Smooth muscle cell (in vitro differentiated cells): ENCODE results near the gene SMS. TPM values are rescaled to one million over a fixed set of nuclear protein-coding genes. Genes with fewer than 3 reads are reported as not detected.

Source experiments
- DNase-seq: peaks from one replicate; lab custom pipeline; 2025; ENCODE audit not compliant: unreplicated experiment; lab: John Stamatoyannopoulos, UW
- H2AFZ ChIP-seq: fragments of 200-600 bp; sonication (generic); 2 replicates; pipeline ENCODE4 v1.6.0; 2016; ENCODE audit warnings: antibody characterized with exemption, low read depth, mild to moderate bottlenecking
- H3F3A ChIP-seq: fragments of 200-600 bp; sonication (generic); 2 replicates; pipeline ENCODE4 v1.6.0; 2017; ENCODE audit warnings: antibody characterized with exemption, low read depth
- H3K27ac ChIP-seq: fragments of 200-600 bp; sonication (generic); 2 replicates; pipeline ENCODE4 v1.5.1; 2016; ENCODE audit warnings: low read depth, mild to moderate bottlenecking
- H3K27me3 ChIP-seq: fragments of 200-600 bp; sonication (generic); 2 replicates; pipeline ENCODE4 v1.6.1; 2016; ENCODE audit warnings: low read depth, mild to moderate bottlenecking
- H3K36me3 ChIP-seq: fragments of 200-600 bp; sonication (generic); 2 replicates; pipeline ENCODE4 v1.5.1; 2016; ENCODE audit warnings: low read depth
- H3K4me1 ChIP-seq: fragments of 200-600 bp; sonication (generic); 2 replicates; pipeline ENCODE4 v1.5.1; 2016; ENCODE audit warnings: low read depth
- H3K4me2 ChIP-seq: fragments of 200-600 bp; sonication (generic); 2 replicates; pipeline ENCODE4 v1.6.0; 2016; ENCODE audit warnings: mild to moderate bottlenecking
- H3K4me3 ChIP-seq: fragments of 200-600 bp; sonication (generic); 2 replicates; pipeline ENCODE4 v1.5.1; 2016; ENCODE audit warnings: mild to moderate bottlenecking
- H3K79me2 ChIP-seq: fragments of 200-600 bp; sonication (generic); 2 replicates; pipeline ENCODE4 v1.6.0; 2016; ENCODE audit warnings: low read depth, mild to moderate bottlenecking
- H3K9ac ChIP-seq: fragments of 200-600 bp; sonication (generic); 2 replicates; pipeline ENCODE4 v1.6.0; 2016; ENCODE audit warnings: low read depth
- H3K9me3 ChIP-seq: fragments of 200-600 bp; sonication (generic); replicated peaks from 2 replicates; pipeline ENCODE4 v1.5.1; 2016; ENCODE audit warnings: low read depth
- H4K20me1 ChIP-seq: fragments of 200-600 bp; sonication (generic); 2 replicates; pipeline ENCODE4 v1.6.0; 2016; ENCODE audit warnings: low read depth
- CTCF ChIP-seq: fragments of 200-600 bp; sonication (generic); IDR thresholded peaks from 2 replicates; pipeline ENCODE4 v1.5.1; 2017; ENCODE audit warnings: borderline replicate concordance, mild to moderate bottlenecking, antibody characterized with exemption; ENCODE audit not compliant: insufficient read depth, poor library complexity, severe bottlenecking
- WGBS: methylation state at CpG from one replicate; pipeline ENCODE4 v1.1.7; 2016; ENCODE audit warnings: low lambda C conversion rate; 5-methylcytosine and 5-hydroxymethylcytosine counted together
- polyA plus RNA-seq: library from polyadenylated mRNA; unstranded; fragments of >200 nt; fragmentation: Nextera tagmentation; extraction: Ambion mirVana; gene quantifications from 2 replicates; pipeline ENCODE4 v1.2.1, GENCODE V29; 2016
- total RNA-seq: library from RNA; depleted of rRNA; stranded (reverse); fragments of >200 nt; gene quantifications from 2 replicates; pipeline ENCODE4 v1.2.3, GENCODE V29; 2014

The SMS gene
- total and polyA plus RNA-seq, 2 experiments from 2014 or later, result 37.2 to 46.7 TPM

- no peak overlapping the region for H3K4me3 ChIP-seq
- TF ChIP-seq CTCF, result no peak
- H3K79me2 ChIP-seq, result peaks cover 57% of the 10 kb centered on the region
- peaks cover 54% of the 10 kb centered on the region for H4K20me1 ChIP-seq
- H3K36me3 ChIP-seq, result no peaks in the 10 kb centered on the region
- H3F3A ChIP-seq, result no peaks in the 10 kb centered on the region
- H3K4me2 ChIP-seq, result no peak overlapping the region
- no peaks in the 10 kb centered on the region for H3K27me3 ChIP-seq
- H3K9me3 ChIP-seq, result no peaks in the 10 kb centered on the region
- no peaks in the 10 kb centered on the region for H3K4me1 ChIP-seq
- H3K27ac ChIP-seq, result no peak overlapping the region
- H3K9ac ChIP-seq, result no peak overlapping the region
- no peak for DNase-seq
- H2AFZ ChIP-seq, result no peak overlapping the region
- 79% methylated on average over 8 of the region's 8 CpGs for WGBS
Measured at GRCh38 chrX:21963731-21964405, 23.4 kb downstream of the SMS start.

GRCh38 chrX:21966866-21967265 lies 26.4 kb downstream of the SMS start:
- Histone ChIP-seq H3K4me1 (no peaks in the 10 kb centered on the region), H2AFZ (no peak overlapping the region), H3K36me3 (no peaks in the 10 kb centered on the region), H3K27ac (no peak overlapping the region), H3K9ac (no peak overlapping the region), H3K9me3 (no peaks in the 10 kb centered on the region), H4K20me1 (peaks cover 34% of the 10 kb centered on the region), H3K4me2 (no peak overlapping the region), H3K79me2 (peaks cover 35% of the 10 kb centered on the region), H3F3A (no peaks in the 10 kb centered on the region), H3K27me3 (no peaks in the 10 kb centered on the region), H3K4me3 (no peak overlapping the region)
- TF ChIP-seq CTCF, result no peak
- WGBS, result 91% methylated on average over 9 of the region's 9 CpGs
- DNase-seq, result no peak

- no peak for DNase-seq
- Histone ChIP-seq H3K36me3 (no peaks in the 10 kb centered on the region), H2AFZ (no peak overlapping the region), H4K20me1 (peaks cover 20% of the 10 kb centered on the region), H3K4me2 (no peak overlapping the region), H3K9ac (no peak overlapping the region), H3K79me2 (peaks cover 23% of the 10 kb centered on the region), H3F3A (no peaks in the 10 kb centered on the region), H3K4me3 (no peak overlapping the region), H3K4me1 (no peaks in the 10 kb centered on the region), H3K27me3 (no peaks in the 10 kb centered on the region), H3K27ac (no peak overlapping the region), H3K9me3 (no peaks in the 10 kb centered on the region)
- WGBS, result 91% methylated on average over 7 of the region's 7 CpGs
- TF ChIP-seq CTCF, result no peak
Measured at GRCh38 chrX:21968333-21968732, 27.8 kb downstream of the SMS start.

GRCh38 chrX:21970326-21970725 lies 29.8 kb downstream of the SMS start:
- no peak for TF ChIP-seq CTCF
- H3F3A ChIP-seq, result no peaks in the 10 kb centered on the region
- 93% methylated on average over 4 of the region's 4 CpGs for WGBS
- H3K9me3 ChIP-seq, result no peaks in the 10 kb centered on the region
- no peak overlapping the region for H3K4me3 ChIP-seq
- no peak overlapping the region for H3K9ac ChIP-seq
- H3K36me3 ChIP-seq, result no peaks in the 10 kb centered on the region
- H3K4me1 ChIP-seq, result no peaks in the 10 kb centered on the region
- no peak for DNase-seq
- no peak overlapping the region for H2AFZ ChIP-seq
- H3K27ac ChIP-seq, result no peak overlapping the region
- peaks cover 3% of the 10 kb centered on the region for H4K20me1 ChIP-seq
- H3K79me2 ChIP-seq, result peaks cover 10% of the 10 kb centered on the region
- H3K4me2 ChIP-seq, result no peak overlapping the region
- H3K27me3 ChIP-seq, result no peaks in the 10 kb centered on the region
